NOMO-1 (cell line): ENCODE results near the gene TMEM178B.
"Not testable (repeated sequence)": the region's sequence is repeated elsewhere in the genome, so short reads cannot be mapped to it uniquely, and the experiment has no call there.

ENCODE experiments used
- DNase-seq, 2 experiments: peaks; one replicate each; lab custom pipeline; 2025; ENCODE audit not compliant: unreplicated experiment in 2 of 2; lab: John Stamatoyannopoulos, UW

The TMEM178B gene

DNA sequence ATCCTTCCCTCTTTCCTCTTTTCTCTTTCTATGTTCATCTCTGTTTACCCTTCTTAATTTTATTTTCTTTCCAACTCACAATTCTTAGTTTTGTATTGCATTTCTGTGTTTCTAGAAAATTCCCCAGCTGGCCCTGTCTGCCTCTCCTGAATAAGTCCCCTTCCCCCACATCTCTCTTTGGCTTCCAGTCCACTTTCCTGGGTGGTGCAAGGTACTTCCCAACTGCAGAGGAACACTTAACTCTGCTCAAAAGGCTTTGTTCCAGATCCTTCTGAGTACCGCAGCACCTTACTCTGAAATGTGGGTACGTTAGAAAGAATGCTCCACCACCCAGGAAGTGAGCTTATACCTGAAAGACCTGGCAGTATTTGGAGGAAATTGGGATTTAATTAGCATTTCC is 227.0 kb downstream of the TMEM178B start:
- DNase-seq = no peak

DNA sequence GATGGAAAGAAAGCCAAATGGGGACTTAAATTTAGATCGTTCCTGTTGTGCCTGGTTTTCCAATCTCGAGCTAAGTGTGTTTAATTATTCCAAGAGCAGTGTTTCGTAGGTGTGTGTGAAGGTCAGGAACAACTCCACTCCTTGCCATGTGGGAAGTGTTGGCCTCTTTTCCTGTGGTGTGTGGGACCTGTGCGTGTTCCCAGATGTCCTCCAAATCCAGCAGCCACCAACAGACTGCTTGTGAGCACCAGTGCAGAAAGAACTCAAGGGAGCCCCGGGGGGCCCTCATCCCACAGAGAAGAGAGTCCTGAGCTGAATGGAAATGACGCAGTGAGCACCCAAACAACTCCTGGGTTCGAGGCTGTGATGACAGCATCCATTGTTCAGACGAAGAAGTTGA is 227.7 kb downstream of the TMEM178B start:
- DNase-seq = no peak

DNA sequence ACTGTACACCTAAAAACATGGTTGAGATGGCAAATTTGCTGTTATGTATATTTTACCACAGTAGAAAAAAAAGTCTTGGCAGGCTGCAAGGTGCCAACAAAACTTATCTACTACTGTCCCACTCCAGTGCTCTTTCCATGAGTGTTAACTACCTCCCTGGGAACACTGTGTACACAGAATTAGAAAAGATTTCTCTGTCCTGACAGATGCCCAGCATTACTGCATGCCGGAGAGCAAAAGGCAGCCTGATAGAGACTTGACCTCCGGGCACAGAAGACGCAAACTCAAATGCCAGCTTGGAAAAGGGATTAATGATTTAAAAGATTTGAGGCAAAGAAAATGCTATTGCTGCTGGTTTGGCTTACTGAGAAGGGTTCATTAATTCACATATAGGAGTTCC is 228.8 kb downstream of the TMEM178B start:
- no peak for DNase-seq

DNA sequence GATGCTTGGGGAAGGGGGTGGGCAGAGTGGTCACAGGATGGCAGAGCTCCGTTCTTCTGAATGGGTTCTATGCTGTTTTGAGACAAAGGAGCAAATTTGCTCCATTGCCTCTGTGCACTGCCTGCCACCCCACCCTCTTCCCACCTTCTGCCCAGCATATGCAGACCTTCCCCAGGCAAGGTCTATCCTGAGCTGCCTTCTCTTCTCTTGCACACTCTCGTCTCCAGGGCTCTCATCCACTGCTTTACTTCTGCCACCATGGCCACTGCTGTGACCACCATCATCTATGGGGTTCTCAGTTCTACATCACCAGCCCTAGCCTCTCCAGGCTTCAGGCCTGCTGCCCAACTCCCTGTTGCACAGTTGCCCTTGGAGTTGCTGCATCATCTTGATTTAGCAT is 230.4 kb downstream of the TMEM178B start:
- DNase-seq = no peak

DNA sequence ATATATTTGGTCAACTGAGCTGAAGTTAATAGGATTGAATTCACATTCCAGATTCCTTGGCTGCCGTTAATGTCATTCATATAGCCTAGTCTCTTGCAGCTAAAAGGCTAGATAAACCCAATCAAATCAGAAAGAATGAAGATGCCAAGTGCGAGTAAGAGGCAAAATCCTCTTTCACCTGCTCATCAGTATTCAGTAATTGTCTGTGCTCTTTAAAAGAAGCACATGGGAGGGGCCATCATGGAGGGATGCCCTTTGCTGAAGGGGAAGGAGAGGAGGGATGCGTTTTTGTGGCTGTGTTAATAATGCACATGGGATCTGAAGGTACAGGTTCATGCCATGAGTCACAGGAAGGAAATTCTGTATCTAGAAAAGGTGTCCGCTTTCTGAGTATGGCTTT is 232.2 kb downstream of the TMEM178B start:
- DNase-seq = no peak

DNA sequence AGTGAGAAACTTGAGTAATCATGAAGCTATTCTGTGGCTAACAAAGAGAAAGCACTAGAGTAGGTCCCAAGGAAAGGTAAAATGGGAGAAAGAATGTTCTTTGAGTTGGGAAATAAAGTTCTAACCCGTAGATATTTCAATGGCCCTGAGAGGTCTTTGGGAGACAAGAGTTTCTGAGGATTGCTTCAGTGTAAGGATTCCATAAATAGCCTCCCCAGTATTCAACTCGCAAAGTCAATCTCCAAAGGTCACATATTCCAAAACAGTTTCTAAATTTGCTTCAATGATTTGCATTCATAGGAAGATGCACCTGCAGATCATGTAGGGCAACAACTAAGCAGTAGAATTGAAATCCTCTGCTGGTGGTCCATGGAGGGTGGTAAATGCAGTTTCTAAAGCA is 238.5 kb downstream of the TMEM178B start:
- DNase-seq = no peak

DNA sequence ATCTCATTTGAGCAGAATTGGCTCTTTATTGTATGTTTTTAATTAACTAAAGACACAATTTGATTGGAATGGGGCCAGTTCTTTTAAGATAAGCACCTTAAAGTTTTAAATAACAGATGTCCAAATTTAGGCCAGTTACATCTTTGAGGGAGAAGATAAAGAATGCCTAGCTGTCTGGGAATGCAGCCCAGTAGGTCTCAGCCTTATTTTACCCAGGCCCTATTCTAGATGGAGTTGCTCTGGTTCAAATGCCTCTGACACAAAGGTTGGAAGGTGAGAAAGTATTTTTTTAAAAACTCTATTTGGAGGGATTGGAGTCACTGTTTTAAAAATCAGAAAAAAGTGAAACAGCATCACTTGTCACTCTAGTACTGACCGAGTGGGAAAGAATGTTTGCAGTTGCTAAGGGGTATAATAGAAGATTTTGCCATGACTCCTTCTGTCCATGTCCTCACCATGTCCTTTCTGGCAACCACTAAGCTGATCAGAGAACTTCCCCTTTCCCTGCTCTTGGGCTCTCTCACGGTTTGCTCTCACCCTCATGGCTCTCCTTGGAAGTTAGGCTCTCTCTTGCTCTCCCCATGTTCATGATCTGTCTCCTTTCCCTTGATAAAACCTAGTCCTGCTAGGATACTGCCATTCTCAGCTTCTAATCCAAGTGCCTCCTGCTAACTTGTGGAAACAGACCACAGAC is 239.1 kb downstream of the TMEM178B start:
- no peak for DNase-seq

DNA sequence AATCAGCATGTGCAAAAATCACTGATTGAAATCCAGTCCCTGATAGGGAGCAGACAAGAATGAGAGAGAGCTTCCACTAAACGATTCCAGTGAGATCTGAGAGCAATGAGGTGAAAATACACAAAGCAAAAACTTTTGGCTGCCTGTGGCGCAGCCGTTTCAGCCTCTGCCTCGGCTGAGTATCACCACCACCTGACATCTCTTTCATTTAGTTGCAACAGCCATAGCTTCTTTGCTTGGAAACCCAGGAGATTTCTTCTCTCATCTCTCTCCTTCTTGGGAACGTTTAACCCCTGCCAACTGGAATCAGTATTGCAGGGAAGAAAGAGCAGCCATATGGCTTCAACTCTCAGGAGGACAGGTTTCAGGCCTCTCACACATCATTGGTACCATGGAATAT is 240.0 kb downstream of the TMEM178B start:
- DNase-seq = no peak

DNA sequence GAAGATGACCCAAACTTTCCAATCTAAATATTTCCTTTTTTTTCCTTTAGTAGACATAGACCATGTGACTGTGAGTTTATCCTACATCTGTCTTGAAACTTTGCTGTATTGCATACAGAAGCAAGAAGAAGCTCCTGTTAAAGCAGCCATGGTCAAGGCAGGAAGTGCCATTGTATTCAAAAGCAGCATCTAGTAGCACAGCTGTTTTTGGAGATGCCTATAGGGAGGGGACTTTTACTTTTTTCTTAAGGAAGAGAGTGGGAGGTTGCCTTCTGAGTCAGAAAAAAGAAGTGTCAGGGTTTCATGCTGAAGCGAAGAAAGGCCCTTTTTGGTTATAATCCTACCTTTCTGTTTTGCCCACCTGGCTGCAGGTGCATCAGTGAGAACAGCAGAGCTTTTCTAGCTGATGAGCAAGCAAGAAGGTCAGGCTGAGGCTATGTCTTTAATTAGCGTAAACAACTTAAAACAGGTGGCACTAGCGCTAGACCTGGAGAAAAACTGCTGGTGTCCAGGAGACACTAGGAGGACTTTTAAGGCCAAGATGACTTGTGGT is 243.2 kb downstream of the TMEM178B start:
- no peak for DNase-seq

DNA sequence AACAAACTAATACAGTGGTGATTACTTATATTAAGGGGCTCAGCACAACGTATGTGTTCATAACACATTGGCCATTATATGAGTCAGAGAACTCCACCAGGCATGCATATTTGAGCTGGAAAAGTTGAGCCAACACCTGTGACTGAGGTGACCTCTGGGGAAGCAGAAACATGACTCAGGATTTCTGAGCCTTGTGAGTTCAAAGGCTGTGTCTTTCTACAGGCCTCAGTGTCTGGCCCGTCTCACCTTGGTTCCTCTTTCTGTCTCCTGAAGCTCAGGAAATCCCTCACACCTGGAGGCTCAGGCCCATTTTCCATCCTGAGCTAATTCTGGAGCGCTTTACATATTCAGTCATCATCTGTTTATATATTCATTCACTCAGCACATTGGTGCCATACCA is 246.4 kb downstream of the TMEM178B start:
- DNase-seq = no peak

DNA sequence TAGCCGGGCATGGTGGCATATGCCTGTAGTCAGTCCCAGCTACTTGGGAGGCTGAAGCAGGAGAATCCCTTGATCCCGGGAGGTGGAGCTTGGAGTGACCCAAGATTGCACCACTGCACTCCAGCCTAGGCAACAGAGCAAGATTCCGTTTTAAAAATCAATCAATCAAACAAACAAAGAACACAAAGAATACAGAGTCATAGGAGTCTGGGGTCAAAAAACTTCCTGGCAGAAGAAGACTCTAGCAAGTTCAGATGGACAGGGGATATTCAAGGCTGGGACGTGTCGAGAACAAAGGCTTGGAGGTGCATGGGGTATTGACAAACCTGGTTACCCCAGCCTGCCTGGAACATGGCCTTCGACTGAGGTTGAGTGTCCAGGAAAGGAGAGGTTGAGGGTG is 248.5 kb downstream of the TMEM178B start:
- no peak for DNase-seq

DNA sequence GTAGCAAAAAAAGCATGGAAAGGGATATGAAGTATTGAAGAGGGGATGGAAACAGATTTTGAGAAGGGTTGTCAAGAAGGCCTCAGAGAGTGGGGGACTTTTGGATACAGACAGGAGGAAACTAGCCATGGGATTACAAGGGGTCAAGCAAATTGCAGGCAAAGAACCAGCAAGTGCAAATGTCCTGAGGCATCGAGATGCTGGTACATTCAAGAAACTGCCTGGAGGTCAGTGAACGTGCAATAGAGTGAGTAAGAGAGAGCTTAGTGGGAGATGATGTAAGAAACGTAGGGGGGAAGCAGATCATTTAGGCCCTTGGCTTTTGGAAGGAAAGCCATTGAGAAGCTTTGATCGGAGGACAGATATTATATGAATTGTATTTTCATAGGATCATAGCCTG is 250.0 kb downstream of the TMEM178B start:
- DNase-seq = no peak

DNA sequence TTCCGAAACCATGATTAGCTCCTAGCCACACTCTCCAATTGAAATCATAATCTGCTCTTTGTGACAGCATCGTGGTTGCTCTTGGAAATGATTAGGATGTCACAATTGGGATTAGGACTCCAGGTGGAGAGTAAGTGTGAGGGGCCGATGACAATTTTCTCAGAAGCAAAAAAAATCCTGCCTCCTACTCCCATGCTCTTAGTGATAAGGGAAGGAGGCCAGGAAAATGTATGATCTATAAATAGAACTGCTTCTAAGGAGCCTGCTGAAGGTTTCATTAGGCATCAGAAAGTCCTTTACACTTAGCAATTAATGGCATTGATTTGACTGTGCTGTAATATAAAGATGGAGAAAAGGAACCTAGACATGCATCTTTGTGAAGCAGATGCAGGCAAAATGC is 251.0 kb downstream of the TMEM178B start:
- no peak for DNase-seq

DNA sequence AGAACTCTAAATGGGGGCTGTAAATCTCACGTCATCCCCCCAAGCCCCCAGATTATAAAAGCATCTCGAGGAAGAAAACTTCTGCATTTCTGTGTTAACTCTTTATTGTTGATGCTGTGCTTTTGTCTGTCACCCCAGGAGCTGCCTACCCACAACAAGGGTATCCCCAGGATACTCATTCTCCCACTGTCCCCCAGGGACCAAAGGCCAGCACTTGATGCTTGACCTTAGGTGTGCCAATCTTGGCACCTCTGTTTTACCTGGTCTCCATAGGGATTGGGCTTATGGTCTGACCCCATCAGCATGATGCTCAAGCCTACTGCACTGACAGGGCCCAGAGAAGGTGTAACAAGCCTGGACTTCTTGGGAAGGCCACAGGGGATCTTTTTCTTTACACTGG is 251.4 kb downstream of the TMEM178B start:
- no peak for DNase-seq

DNA sequence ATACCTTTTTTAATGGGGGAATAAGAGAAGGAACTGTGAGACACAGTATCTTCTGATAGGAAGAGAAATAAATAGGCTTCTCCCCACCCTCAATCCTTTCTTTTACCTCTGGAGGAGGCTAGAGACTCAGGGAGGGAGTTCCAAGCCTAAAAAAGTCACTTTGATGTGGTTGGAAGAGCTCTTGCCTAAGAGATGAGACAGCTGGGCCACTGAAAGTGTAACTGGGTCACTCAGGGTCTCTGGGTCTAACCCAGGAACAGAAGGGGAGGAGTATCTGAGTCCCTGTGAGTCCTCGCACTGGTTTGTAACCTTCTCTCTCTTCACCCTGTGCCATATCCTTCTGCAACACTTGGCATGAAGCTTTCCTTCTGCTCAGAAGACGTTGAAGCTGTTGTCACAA is 254.4 kb downstream of the TMEM178B start:
- no peak for DNase-seq

DNA sequence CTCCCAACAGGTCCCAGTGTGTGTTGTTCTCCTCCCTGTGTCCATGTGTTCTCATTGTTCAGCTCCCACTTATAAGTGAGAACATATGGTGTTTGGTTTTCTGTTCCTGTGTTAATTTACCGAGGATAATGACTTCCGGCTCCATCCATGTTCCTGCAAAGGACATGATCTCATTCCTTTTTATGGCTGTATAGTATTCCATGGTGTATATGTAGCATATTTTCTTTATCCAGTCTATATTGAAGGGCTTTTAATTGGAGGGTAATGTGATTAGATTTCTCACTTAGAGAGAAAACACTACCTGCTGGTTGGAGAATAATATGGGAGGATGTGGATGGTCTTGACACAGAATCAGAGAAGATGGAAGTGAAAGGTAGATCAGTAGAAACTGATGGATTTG is 256.4 kb downstream of the TMEM178B start:
- DNase-seq = not testable (repeated sequence)

DNA sequence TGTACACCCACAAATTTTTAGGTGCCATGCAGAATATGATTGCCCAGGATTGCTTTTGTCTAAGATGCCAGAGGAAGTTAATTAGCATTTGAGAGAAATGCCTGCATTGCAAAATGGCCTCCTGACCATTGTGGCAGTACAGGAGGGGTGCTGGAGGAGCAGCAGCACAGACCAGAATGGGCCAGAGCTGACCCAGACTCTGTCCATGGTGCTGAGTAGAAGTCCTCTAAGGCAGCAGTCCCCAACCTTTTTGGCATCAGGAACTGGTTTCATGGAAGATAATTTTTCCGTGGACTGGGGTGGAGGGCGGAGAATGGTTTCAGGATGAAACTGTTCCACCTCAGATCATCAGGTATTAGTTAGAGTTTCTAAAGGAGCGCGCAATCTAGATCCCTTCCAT is 259.6 kb downstream of the TMEM178B start:
- no peak for DNase-seq

DNA sequence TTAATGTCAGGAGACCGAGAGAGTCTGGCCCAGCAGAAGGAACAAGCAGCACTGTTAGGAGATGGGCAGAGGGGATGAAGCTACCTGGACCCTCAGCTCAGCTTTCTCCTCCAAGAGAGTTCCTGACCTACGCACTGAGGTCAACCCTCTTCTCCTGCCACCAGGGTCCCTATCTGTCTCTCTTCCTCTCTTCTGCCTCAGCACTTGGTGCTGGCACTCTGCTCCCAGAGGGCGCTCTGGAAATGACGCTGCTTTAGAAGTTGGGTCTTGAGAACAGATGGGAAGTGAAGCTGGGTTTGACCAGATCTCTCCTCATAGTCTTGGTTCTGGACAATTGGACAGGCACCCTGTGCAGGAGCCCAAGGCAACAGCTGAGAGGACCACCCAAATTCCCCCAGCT is 261.3 kb downstream of the TMEM178B start:
- no peak for DNase-seq

DNA sequence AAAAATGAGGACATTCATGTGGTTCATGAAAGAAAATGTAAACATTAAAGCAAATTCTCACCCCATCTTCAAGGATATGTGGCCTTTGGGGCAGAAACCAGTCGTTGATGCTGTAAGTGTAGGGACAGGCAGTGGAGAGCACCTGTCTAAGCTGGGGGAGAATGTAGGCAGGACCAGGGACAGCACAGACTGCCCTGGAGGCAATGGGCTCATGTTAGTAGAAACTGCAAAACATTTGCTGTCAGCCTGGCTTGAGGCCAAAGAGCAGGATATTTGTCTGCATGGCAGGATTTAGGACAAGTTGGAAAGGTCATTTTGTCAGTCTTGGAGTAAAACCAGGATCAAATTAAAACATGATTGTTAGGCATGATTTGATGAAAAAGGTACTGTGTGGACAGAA is 265.7 kb downstream of the TMEM178B start:
- DNase-seq = no peak

DNA sequence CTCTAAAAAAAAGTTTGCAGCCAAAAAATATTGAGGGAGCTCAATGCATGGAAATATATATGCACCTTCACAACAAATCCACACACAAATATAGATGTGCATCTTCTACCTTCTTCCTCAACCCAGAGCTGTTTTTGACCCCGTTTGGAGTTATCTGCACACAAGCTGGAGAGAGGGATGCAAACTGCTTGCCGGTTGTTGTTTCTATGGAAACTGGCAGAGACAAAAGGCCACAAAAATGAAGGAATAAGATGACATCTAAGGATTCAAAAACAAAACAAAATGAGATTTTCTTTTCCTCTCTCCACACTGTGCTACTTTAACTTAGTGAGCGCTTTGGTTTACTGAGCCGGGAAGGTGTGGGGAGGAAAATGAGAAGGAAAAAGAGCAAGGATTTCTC is 267.1 kb downstream of the TMEM178B start:
- DNase-seq = no peak

DNA sequence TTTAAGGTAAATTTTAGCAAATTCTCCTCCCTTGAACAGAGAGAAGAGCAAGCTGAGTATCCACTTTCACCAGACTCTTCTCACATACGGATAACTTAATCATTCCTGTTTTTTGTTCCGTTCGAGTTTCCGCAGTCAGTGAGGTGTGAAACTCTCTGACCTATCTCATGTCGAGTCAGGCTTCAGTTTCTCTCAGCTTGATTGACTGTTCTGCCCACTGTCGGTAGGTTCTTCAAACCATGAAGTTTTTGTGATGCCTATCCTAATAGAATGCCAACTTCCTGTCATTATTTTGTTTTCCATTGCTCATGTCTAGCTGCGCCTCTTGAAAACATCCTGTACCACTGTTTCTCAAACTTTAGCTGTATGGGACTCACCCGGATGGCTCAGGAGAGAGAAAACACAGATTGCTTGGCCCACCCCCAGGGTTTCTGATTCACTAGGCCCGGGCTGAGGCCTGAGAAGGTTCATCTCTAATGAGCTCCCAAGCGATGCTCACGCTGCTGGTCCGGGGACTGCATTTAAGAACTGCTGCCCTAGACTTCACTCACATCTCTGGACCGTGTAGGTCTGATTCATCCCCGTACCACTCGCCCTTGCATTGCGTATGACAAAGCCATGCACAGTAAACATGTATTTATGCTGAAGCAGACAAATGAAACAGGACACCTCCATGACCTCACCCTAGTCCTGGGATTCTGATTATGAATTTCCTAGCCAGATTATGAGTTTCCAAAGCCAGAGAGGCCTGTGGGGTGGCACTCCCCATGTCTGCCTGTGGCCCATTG is 269.0 kb downstream of the TMEM178B start:
- DNase-seq = no peak
